GM23248 (cell line): ENCODE measurements around the gene CDC27. TPM values are rescaled to one million over a fixed set of nuclear protein-coding genes. Genes with fewer than 3 reads are reported as not detected.

Experiments used
- polyA plus RNA-seq: library from polyadenylated mRNA; unstranded; fragments of >200 nt; fragmentation: Nextera tagmentation; extraction: Ambion mirVana; gene quantifications from 2 replicates; pipeline ENCODE4 v1.2.1, GENCODE V29; 2016
- total RNA-seq: library from RNA; depleted of rRNA; stranded (reverse); fragments of >200 nt; shearing (Covaris generic); gene quantifications from 2 replicates; pipeline ENCODE4 v1.2.3, GENCODE V29; 2014; rRNA removed

The CDC27 gene
- total and polyA plus RNA-seq, 2 experiments from 2014 or later: 91.5 to 106 TPM

Other genes starting within 250 kb of the CDC27 start
- gene RPRML, start 210.0 kb downstream of the CDC27 start, total RNA-seq: not detected in 2 replicates
- gene RPRML, start 210.0 kb downstream of the CDC27 start, polyA plus RNA-seq: not detected in 2 replicates
- not detected in 2 replicates for gene MYL4, start 20.1 kb upstream of the CDC27 start, total RNA-seq
- 0.87 TPM in 1 of 2 replicates, not detected in the other for gene MYL4, start 20.1 kb upstream of the CDC27 start, polyA plus RNA-seq
- gene ITGB3, start 64.5 kb upstream of the CDC27 start, total RNA-seq: 6.7 and 7.2 TPM in 2 replicates
- 3.4 and 3.5 TPM in 2 replicates for gene ITGB3, start 64.5 kb upstream of the CDC27 start, polyA plus RNA-seq
- 1.4 and 1.6 TPM in 2 replicates for gene EFCAB13, start 134.7 kb upstream of the CDC27 start, total RNA-seq
- gene EFCAB13, start 134.7 kb upstream of the CDC27 start, polyA plus RNA-seq: 0.98 and 1.2 TPM in 2 replicates